HFFc6 (cell line): ENCODE measurements around the gene TTC33. TPM values are rescaled to one million over a fixed set of nuclear protein-coding genes. Genes with fewer than 3 reads are reported as not detected.
A peak's percentile ranks its signal among the peaks of the same experiment; 100 is the strongest.

Experiments used
- DNase-seq: peaks from one replicate; pipeline ENCODE4 v3.0.0-alpha.2; 2018
- H3K27ac Mint-ChIP-seq: 2 replicates; pipeline ENCODE4 v1.8.0; 2020; ENCODE audit warnings: mild to moderate bottlenecking, mixed read lengths
- H3K27me3 Mint-ChIP-seq: 2 replicates; pipeline ENCODE4 v1.8.0; 2021; ENCODE audit warnings: mild to moderate bottlenecking, moderate library complexity, mixed read lengths; ENCODE audit not compliant: insufficient read depth
- H3K36me3 Mint-ChIP-seq: 2 replicates; pipeline ENCODE4 v1.8.0; 2021; ENCODE audit warnings: low read depth, mixed read lengths
- H3K4me1 Mint-ChIP-seq: 2 replicates; pipeline ENCODE4 v1.8.0; 2020; ENCODE audit warnings: low read depth, mixed read lengths
- H3K4me3 Mint-ChIP-seq: 2 replicates; pipeline ENCODE4 v1.8.0; 2020; ENCODE audit warnings: mild to moderate bottlenecking, moderate library complexity, mixed read lengths
- H3K9me3 Mint-ChIP-seq: 2 replicates; pipeline ENCODE4 v1.8.0; 2020; ENCODE audit warnings: mild to moderate bottlenecking, mixed read lengths
- CTCF ChIP-seq: fragments of 200-600 bp; sonication (generic); IDR thresholded peaks from 2 replicates; pipeline ENCODE4 v1.5.0; 2021; ENCODE audit warnings: antibody characterized with exemption, mild to moderate bottlenecking
- total RNA-seq, 6 experiments: library from RNA; stranded (reverse); fragmentation: NEBNext Ultra II Directional; extraction: Animal tissue kit (Norgen Biotek cat#: 25700); gene quantifications; 2 replicates in 1 of 6; 3 replicates in 5 of 6; pipeline ENCODE4 v1.2.3, GENCODE V29; 2021

Gene TTC33
- total RNA-seq, 6 experiments from 2014 or later, result 8.6 to 11.3 (median 9.8) TPM

DNA sequence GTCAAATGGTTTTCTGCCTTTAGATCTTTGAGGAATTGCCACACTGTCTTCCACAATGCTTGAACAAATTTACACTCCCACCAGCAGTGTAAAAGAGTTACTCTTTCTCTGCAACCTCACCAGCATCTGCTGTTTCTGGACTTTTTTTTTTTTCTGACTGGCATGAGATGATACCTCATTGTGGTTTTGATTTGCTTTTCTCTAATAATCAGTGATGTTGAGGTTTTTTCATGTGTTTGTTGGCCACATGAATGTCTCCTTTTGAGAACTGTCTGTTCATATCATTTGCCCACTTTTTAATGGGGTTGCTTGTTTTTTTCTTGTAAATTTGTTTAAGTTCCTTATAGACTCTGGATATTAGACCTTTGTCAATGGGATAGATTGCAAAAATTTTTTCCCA is 205.3 kb downstream of the TTC33 start:
- Mint-ChIP-seq H3K9me3 (no peaks in the 10 kb centered on the region; the same call in 1 of the 2 replicates), H3K36me3 (no peaks in the 10 kb centered on the region; the same call in 1 of the 2 replicates), H3K4me3 (no peak overlapping the region), H3K27ac (peak overlapping the region; percentile 29; the same call in 1 of the 2 replicates), H3K27me3 (no peaks in the 10 kb centered on the region), H3K4me1 (peaks cover 51% of the 10 kb centered on the region)
- no peak for DNase-seq
- TF ChIP-seq CTCF, result no peak

GRCh38 chr5:40549616-40550015 is 206.1 kb downstream of the TTC33 start:
- Mint-ChIP-seq H3K27ac (no peak overlapping the region), H3K27me3 (no peaks in the 10 kb centered on the region), H3K4me1 (peaks cover 45% of the 10 kb centered on the region), H3K36me3 (no peaks in the 10 kb centered on the region; the same call in 1 of the 2 replicates), H3K9me3 (no peaks in the 10 kb centered on the region; the same call in 1 of the 2 replicates), H3K4me3 (no peak overlapping the region)
- no peak for DNase-seq
- no peak for TF ChIP-seq CTCF

DNA sequence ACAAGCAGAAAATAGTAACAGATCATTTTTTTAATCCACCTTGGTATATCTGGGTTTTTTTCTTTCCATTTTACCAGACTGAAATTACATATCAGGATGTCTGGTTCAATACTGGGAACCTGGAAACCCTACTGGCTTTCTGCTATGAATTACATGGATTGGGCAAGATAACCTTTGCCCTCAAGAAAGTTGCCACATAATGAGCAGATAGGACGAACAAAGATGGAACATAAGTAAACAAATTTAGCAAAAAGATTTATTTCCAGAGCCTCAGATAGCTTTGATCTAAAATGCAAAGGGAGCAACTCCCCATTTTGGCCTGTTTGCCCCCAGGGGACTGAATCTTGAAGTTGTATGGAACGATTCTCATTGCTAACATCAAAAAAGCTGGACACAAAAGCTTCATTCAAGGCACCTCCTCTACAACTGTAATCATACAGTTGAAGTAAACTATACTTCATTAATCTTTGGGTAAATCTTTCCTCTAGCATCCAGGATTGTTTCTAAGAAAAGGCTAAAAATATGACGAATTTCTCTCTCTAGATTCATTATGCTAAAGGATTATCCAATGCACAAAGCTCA is 207.7 kb downstream of the TTC33 start:
- Mint-ChIP-seq H3K4me3 (no peak overlapping the region), H3K27me3 (no peaks in the 10 kb centered on the region), H3K36me3 (no peaks in the 10 kb centered on the region; the same call in 1 of the 2 replicates), H3K4me1 (peaks cover 30% of the 10 kb centered on the region), H3K9me3 (no peaks in the 10 kb centered on the region; the same call in 1 of the 2 replicates), H3K27ac (no peak overlapping the region)
- no peak for DNase-seq
- no peak for TF ChIP-seq CTCF

- DNase-seq, result no peak
- Mint-ChIP-seq H3K4me3 (no peak overlapping the region), H3K9me3 (no peaks in the 10 kb centered on the region; the same call in 1 of the 2 replicates), H3K27ac (no peak overlapping the region), H3K36me3 (no peaks in the 10 kb centered on the region; the same call in 1 of the 2 replicates), H3K4me1 (peaks cover 24% of the 10 kb centered on the region), H3K27me3 (no peaks in the 10 kb centered on the region)
- no peak for TF ChIP-seq CTCF
Measured at GRCh38 chr5:40547557-40547956, 208.2 kb downstream of the TTC33 start.

GRCh38 chr5:40540301-40540700 is 215.5 kb downstream of the TTC33 start:
- Mint-ChIP-seq H3K4me1 (no peaks in the 10 kb centered on the region), H3K9me3 (no peaks in the 10 kb centered on the region), H3K36me3 (no peaks in the 10 kb centered on the region), H3K4me3 (no peak overlapping the region), H3K27ac (no peak overlapping the region), H3K27me3 (peaks cover 6% of the 10 kb centered on the region)
- no peak for DNase-seq
- TF ChIP-seq CTCF, result no peak
